AG09309 (cell line): ENCODE measurements around the gene TMTC2.

Source experiments
- DNase-seq: peaks from one replicate; pipeline ENCODE4 v3.0.0-alpha.2; 2010; ENCODE audit warnings: low read depth
- H3K4me3 ChIP-seq: 2 replicates; pipeline ENCODE4 v1.5.1; 2011; ENCODE audit warnings: mild to moderate bottlenecking, low read depth, low read length, moderate library complexity; ENCODE audit not compliant: control insufficient read depth
- TF ChIP-seq, protein P1 (sequence below): IDR thresholded peaks from 2 replicates; pipeline ENCODE4 v1.5.1; 2011; ENCODE audit warnings: mild to moderate bottlenecking, low read depth, low read length, inconsistent platforms; ENCODE audit not compliant: insufficient read depth, control insufficient read depth; ENCODE audit errors: missing control alignments

The TMTC2 gene

DNA sequence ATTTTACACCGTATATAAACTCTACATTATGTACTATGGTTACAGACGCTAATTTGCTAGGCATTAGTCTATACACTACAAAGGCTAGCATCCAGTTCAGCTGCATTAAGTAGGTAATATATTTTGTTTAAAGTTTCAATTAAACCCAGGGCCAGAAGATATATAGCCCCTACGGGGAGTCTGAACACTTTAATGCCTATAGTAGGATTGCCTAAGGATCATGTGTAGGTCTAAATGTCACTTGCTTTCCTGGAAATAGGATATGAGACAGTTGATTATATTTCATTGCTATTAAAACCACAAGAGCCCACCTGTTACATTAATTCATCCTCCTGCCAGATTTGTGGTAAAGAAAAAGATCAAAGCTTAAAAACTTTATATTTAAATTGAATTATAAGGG lies 286.9 kb downstream of the TMTC2 start:
- TF ChIP-seq, protein P1, sequence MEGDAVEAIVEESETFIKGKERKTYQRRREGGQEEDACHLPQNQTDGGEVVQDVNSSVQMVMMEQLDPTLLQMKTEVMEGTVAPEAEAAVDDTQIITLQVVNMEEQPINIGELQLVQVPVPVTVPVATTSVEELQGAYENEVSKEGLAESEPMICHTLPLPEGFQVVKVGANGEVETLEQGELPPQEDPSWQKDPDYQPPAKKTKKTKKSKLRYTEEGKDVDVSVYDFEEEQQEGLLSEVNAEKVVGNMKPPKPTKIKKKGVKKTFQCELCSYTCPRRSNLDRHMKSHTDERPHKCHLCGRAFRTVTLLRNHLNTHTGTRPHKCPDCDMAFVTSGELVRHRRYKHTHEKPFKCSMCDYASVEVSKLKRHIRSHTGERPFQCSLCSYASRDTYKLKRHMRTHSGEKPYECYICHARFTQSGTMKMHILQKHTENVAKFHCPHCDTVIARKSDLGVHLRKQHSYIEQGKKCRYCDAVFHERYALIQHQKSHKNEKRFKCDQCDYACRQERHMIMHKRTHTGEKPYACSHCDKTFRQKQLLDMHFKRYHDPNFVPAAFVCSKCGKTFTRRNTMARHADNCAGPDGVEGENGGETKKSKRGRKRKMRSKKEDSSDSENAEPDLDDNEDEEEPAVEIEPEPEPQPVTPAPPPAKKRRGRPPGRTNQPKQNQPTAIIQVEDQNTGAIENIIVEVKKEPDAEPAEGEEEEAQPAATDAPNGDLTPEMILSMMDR = no peak
- DNase-seq = no peak
- no peak overlapping the region for H3K4me3 ChIP-seq

DNA sequence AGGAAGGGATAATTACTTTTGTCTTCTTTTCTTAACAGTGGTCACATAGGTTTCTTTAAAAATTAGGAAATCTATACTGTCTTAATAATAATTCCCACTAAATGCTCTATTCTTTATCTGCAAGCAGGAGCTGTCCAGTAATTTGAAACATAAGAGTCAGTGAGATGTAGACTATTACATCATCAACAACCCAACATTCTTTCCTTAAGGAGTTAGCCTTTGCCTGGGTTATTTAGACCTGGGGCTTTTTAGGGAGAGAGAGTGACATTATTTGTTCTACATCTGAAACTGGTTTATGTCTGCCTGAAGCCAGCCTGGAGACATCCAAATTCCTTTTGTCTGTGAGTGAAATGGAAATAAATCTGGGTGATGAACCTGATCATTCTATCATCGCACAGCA lies 294.4 kb downstream of the TMTC2 start:
- H3K4me3 ChIP-seq = no peak overlapping the region
- no peak for DNase-seq
- TF ChIP-seq, protein P1 = no peak

DNA sequence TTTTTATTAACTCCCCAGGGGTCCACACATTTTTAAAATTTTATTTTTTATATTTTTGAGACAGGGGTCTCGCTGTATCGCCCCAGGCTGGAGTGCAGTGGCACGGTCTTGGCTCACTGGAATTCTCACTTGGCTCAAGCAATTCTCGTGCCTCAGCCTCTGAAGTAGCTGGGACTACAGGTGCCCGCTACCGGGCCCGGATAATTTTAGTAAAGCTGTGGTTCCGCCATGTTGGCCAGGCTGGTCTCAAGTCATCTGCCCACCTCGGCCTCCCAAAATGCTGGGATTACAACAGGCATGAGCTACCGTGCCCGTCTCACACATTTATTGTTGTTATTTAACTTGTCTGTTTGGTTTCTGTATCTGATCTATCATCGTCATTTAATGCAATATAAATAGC lies 307.4 kb downstream of the TMTC2 start:
- no peak for DNase-seq
- no peak overlapping the region for H3K4me3 ChIP-seq
- TF ChIP-seq, protein P1 = no peak

DNA sequence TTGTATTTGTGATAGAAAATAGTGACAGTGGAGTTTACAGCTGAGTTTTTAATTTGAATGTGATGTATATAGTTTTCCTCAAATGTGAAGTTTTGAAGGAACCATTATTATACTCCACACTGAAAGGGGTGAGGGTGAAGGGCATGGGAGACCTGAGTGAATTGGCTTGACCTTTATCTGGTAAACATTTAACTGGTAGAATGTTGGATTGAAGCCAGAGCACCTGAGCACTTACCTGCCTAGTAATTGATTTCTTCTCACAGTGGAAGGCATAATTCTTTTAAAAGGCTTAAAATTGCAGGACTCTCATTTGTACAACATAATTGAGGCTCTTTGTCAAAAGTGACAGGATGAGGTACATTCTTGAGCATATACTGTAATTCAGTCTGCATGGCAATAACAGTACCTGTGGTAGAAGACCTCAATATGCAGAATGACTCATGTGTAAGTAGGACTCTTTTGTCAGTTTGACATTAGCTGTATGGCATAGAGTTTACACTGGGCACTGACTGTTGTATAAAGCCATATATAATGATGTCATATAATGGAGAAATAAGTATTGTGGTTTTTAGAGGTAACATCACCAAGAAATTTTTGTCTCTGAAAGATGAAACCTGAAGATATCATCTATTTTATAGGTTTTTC lies 309.6 kb downstream of the TMTC2 start:
- TF ChIP-seq, protein P1 = no peak
- H3K4me3 ChIP-seq = no peak overlapping the region
- DNase-seq = no peak

DNA sequence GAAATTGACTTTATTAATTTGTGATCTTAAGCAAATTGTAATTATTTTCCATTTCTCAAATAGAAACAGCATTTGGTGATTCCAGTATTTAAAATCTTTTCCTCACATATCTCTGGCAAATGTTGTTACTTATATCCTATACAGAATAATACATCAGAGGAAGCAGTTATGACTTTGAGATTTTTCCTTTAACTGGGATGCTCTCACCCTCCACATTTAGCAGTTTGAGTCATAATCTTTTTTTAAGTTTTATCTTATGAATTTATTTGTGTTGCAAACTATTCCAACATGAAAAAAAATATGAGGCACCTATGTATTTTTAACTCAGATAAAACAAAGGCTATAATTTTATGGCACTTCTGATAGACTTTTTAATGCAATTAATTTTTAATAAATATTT lies 311.8 kb downstream of the TMTC2 start:
- no peak for DNase-seq
- no peak overlapping the region for H3K4me3 ChIP-seq
- TF ChIP-seq, protein P1 = no peak

DNA sequence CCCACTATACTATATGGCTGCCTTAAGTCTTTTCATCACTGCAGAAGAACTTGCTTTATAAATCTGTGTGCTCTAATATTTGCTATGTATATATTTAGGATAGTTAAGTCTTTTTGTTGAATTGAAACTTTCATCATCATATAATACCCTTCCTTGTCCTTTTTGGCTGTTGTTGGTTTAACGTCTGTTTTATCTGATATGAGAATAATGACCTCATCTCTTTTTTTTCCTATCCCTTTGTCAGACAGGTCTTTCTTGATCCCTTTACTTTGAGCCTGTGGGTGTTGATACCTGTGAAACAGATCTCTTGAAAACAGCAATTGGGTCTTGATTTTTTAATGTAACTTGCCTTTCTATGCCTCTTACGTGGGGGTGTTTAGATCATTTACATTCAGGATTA lies 316.3 kb downstream of the TMTC2 start:
- H3K4me3 ChIP-seq = no peak overlapping the region
- no peak for DNase-seq
- TF ChIP-seq, protein P1 = no peak

DNA sequence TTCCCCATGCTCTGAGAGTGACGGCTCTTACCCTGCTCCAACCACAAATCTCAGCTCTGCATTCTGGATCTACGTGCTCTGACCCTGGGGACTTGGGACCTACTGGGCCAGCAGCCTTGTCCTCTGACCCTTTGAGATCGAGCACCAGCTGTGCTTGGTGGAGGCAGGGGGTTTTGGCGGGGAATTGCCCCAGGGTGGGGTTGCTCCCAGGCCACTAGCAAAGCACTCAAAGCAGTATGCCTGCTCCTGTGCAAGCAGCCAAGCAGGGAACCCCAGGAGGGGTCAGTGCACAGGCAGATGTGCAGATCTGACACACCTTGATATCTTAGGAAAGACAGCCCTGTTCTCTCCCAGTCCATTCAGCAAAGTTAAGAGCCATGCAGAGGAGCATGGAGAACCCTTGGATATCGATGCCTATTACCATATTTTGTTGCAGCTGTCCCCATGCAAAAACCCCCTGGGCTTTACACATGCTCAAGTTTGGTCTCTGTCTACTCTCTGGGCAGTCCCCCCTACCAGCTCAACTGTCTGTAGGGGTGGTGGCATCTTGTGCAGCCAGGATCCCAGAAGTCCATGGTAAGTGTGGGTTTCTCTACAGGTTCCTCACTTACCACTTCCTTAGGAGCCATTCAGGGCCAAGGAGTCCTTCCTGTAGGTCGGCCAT lies 319.0 kb downstream of the TMTC2 start:
- no peak for DNase-seq
- TF ChIP-seq, protein P1 = no peak
- H3K4me3 ChIP-seq = no peak overlapping the region
